GM21717 (cell line): ENCODE data around the gene C2orf92.

Source experiments
- ATAC-seq: cut with Tn5 transposase; IDR thresholded peaks from one replicate; pipeline ENCODE4 v1.9.1; 2021; ENCODE audit warnings: mild to moderate bottlenecking, moderate library complexity; ENCODE audit not compliant: unreplicated experiment

C2orf92 gene

DNA sequence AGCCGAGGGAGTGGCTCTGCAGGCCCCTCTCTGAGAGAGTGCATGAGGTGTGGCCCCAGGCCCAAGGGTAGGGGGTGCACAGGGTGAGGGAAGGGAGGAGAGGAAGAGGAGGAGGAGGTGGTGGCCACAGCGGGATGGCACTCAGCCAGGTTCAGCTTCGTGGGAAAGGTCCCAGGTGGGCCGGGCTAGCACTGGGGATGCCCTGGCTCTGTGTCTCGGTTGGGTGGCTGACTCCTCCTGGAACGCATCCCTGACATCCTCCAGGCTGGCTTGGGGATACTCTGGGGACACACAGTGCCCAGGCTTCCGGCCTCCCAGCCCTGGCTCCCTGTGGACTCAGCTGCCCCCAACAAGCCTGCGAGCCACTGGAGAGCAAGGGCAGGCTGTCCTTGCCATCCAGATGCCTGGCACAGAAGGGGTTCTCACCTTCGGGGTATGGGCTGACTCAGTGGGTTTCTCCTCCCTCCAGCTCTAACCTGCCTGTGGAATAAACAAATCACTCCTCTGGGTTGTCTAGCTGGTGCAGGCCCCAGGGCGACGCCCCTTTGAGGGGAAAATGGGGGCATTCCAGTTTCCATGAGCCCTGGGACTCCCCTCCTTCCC is 43.3 kb downstream of the C2orf92 start:
- no peak for ATAC-seq

DNA sequence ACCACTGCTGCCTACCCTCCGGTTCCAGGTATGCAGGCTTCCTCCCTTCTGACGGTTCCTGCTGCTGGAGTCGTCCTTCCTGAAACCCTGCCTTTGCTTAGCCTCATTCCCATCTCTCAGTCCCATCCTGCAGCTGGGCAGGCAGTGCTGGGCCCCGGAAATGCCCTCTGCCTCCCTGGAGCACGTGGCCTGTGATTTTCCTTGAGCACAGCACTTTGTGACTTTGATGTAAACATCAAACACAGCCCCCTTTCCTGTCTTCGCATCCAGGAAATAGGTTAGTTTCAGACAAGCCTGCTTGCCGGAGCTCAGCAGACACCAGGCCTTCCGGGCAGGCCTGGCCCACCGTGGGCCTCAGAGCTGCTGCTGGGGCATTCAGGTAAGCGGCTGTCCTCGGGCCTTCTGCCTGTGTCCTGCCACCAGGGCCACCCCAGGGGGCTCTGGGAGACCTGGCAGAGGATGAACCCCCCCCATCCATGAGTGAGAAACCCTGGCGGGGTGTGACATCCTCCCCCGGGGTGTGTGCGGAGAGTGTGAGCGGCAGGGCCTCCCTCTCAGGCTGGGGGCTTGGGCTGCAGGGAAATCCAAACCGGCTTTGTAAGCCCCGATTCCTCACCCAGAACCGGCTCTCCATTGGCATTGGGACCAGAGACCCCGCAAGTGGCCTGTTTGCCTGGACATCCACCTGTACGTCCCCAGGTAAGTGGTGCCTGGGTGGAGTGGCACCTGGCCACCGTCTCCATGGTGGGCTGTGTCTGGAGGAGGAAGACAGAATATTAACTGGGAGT is 44.0 kb downstream of the C2orf92 start, which contains the start of gene ZAP70:
Gene ZAP70 (plus strand): TSS at position 281 of the 788 bp plus-strand sequence. CDS start 10,461 bp downstream, outside the sequence.
- ATAC-seq: no peak

DNA sequence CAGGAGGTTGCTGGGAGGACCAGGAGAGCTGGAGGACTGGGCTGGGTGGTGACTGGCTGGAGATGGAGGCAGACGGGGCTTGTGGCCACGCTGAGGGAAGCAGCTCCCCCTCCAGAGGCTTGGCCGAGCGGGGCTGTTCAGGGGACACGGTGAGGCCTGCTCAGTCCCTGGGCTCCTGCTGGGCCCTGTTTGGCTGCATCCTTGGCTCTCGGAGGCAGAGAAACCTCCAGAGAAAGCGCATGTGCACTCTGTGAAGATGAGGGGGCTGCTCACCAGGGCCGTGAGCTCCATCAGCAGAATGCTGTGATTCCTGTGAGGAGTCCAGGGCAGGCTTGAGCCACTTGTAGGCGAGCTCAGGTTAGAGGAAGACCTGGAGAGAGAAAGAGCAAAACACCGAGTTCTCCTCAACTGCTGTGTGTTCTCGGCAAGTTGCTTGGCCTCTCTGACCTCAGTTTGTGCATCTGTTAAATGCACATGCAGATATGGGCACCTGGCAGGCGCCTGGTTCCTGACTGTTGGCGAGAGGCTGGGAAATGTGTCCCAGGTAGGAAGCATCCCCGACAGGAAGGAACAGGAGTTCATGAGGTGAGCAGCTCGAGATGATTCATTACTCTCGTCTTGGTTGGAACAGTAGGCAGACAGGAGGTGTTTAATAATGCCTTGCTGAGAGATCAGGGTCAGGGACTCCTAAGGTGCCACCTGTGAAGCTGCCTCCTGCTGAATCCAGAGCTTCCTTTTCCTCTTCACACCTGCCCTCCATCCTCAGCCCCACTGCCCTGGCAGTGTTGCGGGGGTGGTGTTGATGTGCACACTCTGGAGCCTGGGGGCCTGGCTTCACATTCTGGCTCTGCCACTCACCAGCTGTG is 44.8 kb downstream of the C2orf92 start:
- ATAC-seq: no peak

DNA sequence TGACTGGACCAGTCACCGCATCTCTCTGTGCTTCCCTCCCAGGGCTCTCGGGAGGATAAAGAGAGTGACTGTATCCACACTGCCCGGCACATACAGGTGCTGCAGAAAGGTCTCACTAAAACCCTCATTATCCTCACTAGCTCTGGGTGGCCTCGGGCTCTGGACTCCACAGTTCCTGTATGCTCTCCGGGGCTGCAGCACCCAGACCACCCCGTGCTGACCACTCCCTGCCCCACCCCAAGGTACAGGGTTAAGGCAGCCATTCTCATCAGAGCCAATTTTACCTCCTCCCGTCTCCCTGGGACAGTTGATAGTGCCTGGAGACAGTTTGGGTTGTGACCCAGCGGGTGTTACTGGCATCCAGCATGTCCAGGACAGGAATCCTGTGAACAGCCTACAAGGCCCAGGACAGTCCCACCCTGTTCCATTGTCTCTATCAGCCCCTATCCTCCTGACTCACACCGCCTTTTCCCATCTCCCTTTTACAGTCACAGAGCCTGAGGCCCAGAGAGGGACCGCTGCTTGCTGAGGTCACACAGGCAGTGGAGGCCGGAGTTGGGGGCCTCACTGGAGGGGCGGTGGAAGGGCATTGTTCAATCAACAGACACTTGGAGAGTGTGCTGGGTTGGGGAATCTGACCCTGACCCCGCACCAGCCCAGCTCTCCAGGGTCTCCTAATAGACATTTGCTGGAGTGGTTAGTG is 45.6 kb downstream of the C2orf92 start:
- no peak for ATAC-seq

DNA sequence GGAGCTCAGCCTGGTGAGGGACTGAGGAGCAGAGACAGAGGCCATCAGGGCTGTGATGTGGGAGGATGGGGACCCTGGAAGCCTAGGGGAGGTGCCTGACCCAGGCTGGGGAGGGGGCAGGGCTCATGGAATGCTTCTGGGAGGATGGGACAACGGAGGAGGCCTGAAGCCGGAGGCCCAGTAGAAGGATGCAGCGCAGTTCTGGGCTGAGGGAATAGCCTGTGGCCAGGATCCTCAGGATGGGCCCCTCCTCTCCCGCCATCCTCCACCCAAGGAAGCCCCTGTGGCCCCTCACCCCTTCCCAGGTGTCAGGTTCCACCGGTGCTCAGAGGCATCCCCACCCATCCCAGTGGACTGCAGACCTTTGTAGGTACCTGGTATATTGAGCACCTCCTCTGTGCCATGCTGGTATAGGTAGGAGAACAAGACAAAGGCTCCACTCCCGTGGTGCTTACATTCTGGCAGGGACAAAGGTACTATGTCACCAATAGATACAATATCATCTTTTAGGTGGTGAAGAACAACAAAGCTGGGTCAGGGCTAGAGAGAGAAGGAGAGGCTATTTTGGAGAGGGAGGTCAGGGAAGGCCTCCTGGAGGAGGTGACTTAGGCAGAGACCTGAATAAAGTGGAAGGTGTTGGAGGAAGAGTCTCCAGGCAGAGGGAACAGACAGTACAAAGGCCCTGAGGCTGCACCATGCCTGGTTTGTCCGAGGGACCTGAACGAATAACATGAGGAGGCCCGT is 46.6 kb downstream of the C2orf92 start:
- ATAC-seq: no peak

DNA sequence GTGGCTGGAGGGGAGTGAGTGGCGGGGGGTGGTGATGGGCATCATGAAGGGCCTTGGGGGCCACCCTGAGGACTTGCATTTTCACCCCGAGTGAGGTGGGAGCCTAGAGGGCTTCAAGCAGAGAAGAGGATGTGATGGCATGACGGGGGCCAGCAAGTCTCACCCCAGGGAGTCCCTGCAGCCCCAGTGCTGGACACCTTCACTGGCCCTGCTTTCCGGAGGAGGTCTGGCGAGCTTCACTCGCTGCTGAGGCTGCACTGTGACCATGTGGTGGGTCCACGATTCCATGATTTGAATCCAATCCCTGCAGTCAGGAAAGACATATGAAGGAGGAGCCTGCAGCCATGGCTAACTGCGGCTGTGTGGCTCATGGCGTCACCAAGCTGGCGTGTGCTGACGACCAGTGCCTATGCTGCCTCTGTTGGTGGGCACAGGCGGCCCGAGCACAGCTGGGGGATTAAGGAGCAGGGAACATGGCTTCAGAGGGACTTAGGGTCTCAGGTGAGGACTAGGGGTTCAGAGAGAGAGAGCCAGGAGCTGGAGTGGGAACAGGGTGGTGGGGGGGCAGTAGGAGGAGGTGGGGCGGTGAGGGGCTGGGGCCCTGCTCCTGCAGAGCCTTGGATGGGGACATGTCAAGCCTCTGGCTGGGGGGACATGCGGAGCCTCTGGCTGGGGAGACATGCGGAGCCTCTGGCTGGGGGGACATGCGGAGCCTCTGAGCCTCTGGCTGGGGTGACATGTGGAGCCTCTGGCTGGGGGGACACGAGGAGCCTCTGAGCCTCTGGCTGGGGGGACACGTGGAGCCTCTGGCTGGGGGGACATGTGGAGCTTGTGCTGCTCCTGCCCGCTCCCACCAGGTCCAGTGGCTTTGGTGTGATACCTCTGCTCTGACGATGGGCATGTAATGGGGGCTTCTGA is 47.4 kb downstream of the C2orf92 start:
- ATAC-seq: no peak

DNA sequence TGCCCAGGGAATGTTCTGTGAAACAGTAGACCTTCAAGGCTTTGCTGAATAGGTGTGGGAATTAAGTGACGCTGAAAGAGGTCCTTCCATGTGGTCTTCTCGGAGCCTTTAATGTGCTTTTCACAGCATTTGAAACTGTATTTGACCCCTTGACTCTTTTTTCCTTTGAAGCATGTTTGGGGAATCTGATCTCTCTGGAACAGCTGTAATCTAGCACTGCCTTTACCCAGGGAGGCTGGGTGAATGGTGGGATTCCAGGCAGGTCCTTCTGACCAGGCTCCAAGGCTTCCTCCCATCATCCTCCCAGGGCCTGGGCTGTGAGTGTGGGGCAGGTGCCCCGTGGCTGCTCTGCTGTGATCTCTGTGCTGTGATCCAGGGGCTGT is 48.1 kb downstream of the C2orf92 start:
- ATAC-seq: no peak

DNA sequence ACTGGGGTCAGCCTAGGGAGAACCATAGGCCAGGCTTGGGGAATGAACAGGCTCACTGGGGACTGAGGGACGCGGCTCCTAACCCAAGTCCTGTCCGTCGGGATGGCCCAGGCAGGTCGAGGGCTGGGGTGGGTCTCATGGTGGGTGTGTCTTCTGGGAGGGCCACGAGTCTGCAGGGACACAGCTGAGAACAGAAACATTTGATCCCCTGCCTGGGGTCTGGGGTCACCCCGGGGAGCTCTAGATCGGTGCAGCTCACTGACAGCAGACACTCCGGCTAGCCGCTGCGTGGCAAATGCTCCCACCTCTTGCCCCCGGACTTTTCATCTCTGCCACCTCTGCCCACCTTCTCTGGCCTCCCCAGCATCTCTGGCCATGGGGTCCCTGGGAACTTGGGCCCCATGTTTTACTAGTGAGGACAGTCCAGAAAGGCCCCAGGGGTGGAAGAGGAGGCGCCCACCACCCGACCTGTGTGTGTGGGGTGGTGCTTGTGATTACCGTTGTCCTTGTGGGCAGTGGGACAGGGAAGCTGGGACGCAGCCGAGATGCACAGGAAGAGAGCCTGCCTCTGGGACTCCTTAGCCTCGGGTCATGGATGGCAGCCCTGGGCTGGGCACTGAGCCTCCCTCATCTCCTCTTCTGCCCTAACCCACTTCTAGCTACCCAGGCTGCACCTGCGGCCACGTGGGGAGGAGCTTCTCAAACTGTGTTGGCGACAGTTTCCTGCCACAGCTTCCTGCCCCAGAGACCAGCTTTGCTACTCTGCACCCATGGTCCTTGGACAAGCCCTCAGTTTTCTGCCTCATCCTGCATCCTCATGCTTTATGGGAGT is 48.8 kb downstream of the C2orf92 start:
- no peak for ATAC-seq

DNA sequence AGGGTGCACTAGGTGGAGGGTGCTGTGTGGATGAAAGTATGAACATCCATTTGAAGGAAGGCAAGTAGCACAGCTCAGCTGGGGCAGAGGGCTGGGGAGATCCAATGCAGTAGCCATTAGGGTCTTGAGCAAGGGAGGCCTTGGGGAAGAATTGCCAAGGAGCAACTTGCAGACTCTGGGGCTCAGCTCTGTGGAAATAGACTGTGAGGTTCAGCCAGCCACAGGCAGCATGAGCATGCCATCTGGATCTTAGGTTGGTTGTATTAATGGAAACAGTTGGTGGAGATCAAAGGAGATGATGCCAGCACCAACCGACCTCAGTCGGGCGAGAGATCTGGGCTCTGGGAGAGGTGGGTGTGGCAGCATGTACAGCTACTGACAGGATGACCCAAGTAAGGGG is 49.4 kb downstream of the C2orf92 start:
- ATAC-seq: no peak

DNA sequence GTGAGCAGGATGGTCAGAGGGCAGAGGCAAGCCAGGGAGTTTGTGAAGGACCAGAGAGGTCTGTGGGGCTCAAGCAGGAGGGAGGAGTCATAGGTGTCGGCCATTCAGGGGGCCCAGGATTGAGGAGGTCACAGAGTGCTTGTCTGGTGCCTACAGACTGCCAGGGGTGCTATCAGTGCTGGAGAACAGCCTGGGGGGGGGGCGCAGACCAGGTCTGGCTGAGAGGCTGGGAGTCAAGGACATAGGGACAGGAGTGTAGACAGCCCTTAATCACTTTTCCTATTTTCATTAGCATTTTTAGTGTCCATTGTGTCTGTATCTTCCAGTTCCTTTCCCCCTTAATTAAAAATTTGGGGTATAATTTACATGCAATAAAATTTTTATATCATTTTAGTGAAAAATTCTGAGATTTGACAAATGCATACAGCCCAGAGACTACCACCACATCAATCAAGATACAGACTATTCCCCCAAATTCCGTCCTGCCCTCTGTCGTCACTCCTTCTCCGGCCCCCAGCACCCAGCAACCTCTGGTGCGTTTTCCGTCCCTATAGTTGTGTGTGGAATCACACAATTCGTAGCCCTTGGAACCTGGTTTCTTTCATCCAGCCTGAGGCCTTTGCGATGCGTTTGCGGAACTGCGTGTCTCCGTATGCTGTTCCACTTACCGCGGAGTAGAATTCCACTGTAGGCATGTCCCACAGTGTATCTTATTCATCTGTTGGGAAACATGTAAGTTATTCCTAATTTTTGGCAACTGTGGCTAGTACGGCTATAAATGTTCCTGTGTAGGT is 50.0 kb downstream of the C2orf92 start:
- no peak for ATAC-seq

DNA sequence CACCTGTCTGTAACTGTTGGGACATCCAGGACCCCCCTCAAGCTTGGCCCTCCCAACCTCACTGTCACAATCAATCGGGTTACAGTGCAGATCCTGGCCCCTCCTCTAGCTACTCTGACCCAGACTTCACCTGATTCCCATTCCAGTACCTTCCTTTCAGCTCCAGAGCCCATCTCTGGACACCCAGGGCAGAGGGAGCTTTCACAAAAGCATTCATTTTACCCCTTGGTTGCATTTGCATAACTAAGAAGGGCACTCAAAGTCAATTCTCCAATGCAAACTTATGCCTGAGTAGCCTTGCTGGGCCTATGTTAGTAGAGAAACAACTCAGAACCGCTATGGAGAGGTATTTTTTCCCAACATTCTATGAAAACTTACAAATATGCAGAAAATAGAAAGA is 51.2 kb downstream of the C2orf92 start:
- ATAC-seq: no peak

DNA sequence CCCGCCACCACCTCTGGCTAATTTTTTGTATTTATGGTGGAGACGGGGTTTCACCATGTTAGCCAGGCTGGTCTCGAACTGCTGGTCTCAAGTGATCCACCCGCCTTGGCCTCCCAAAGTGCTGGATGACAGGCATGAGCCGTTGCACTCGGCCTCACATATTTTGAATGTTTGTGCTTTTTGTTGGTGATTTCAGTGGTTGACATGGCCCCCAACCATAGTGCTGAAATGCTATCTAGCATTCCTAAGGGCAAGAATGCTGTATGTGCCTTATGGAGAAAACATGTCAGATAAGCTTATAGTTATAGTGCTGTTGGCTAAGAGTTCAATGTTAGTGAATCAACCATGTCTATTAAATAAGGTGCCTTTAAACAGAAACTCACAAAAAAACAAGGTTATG is 52.7 kb downstream of the C2orf92 start:
- ATAC-seq: no peak

DNA sequence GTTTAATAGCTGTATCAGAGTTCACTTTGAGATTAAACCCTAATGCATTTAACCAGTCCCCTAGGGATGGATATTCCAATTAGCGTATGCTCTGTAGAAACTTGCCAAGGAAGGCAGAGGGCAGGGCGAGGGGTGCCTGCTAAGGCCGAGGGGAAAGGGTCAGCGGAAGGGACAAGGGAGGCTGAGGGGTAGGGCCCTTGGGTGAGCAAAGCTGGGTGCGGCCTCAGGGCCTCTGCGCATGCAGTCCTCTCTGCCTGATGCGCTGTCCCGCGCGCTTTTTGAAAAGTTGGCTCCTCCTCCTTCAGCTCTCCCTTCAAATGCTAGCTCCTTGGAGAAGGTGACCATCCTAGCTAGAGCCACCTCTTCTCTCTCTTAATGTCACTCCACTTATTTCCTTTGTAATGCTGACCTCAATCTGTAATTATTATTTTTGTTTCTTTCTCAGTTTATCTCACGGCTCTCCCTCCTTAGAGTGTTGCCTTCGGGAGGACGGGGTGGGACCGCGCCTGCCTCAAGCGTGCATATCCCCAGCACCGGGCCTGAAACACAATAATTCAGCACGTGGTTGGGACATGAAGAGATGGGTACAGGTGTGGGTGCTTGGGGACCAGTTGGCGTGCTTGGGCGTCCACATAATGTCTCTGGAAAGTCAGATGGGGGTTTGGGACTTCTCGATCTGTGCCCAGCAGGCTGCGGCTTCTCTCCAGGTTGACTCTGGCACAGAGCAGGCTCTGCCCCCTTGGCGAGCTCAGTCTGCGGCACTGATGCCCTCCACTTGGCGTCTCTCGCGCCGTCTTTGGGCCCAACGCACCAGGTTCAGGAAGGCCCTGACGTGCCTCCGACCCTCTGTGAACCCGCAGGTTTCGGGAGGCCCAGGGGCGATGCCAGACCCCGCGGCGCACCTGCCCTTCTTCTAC is 53.9 kb downstream of the C2orf92 start:
- no peak for ATAC-seq

DNA sequence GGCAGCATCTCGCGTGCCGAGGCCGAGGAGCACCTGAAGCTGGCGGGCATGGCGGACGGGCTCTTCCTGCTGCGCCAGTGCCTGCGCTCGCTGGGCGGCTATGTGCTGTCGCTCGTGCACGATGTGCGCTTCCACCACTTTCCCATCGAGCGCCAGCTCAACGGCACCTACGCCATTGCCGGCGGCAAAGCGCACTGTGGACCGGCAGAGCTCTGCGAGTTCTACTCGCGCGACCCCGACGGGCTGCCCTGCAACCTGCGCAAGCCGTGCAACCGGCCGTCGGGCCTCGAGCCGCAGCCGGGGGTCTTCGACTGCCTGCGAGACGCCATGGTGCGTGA is 54.5 kb downstream of the C2orf92 start:
- ATAC-seq: no peak

DNA sequence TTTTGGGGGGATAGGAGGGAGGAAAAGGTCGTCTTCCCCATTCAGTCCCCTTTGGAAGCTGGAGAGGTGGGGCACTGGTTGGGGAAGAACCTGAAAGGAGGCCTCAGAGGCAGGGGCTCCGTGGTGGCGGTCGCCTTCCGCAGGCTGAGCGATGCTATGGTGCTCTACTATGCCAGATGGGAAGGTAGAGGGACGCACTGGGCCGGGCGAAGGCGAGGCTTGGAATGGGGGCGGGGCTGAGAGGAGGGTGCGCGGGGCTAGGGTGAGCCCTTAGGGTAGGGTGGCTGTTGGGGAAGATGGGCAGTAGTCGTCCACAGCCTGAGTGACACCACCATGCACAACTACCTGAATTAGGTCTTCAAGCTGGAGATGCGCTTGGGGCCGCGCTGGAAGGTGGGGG is 55.0 kb downstream of the C2orf92 start:
- ATAC-seq: no peak

DNA sequence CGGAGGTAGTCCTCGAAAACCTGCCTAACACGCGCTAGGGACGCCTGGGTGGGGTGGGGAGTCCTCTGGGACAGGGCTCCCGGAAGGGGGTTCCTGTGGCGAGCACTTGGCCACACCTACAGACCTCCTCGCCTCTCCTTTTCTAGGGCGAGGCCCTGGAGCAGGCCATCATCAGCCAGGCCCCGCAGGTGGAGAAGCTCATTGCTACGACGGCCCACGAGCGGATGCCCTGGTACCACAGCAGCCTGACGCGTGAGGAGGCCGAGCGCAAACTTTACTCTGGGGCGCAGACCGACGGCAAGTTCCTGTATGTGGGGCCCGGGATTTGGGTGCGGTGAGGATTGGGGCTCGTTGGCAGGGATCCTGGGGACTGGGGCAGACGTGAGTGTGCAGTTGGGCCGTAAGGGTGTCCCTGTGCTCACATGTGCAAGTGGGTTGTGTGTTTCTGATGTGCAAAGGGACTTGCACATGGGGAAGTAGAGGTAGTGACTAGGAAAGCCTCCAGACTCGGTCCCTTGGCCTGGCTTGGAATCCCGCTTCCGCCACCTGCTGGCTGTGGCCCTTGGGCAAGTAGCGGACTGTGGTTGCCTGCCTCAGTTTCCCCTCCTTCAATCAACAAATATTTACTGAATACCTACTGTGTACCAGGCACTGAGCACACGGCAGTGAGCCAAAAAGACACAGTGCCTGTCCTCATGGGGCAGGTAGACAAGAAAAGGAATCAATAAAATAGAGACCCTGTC is 55.6 kb downstream of the C2orf92 start:
- no peak for ATAC-seq
